ENCODE data around the gene PLCXD1.
"Not testable (repeated sequence)": the region's sequence is repeated elsewhere in the genome, so short reads cannot be mapped to it uniquely, and the experiment has no call there.

Gene PLCXD1
- 11.0 to 12.3 reads per million in 2 donors for total RNA-seq

GRCh38 chrX:281166-281999 is at the start of gene PLCXD1:
PLCXD1 (plus strand) TSS chrX:281381; CDS start chrX:284188, 2,807 bp downstream.
- DNase-seq, result no peak

- DNase-seq, result not testable (repeated sequence)
Measured at GRCh38 chrX:231637-232277, 49.4 kb upstream of the PLCXD1 start.

GRCh38 chrX:232278-232655 is 48.9 kb upstream of the PLCXD1 start:
- not testable (repeated sequence) for DNase-seq

GRCh38 chrX:236201-236600 is 45.0 kb upstream of the PLCXD1 start:
- not testable (repeated sequence) for DNase-seq

GRCh38 chrX:250965-251364 is 30.2 kb upstream of the PLCXD1 start:
- no peak for DNase-seq

GRCh38 chrX:251396-252243 is 29.6 kb upstream of the PLCXD1 start:
- not testable (repeated sequence) for DNase-seq

GRCh38 chrX:252244-252956 is 28.8 kb upstream of the PLCXD1 start:
- no peak for DNase-seq

GRCh38 chrX:252957-253291 is 28.3 kb upstream of the PLCXD1 start:
- no peak for DNase-seq

GRCh38 chrX:253451-254297 is 27.5 kb upstream of the PLCXD1 start:
- no peak for DNase-seq

- DNase-seq, result no peak
Measured at GRCh38 chrX:254630-255215, 26.5 kb upstream of the PLCXD1 start.

- DNase-seq, result no peak
Measured at GRCh38 chrX:255923-256331, 25.3 kb upstream of the PLCXD1 start.

- not testable (repeated sequence) for DNase-seq
Measured at GRCh38 chrX:257054-257453, 24.1 kb upstream of the PLCXD1 start.

- DNase-seq, result no peak
Measured at GRCh38 chrX:257681-258289, 23.4 kb upstream of the PLCXD1 start.

GRCh38 chrX:258291-259040 is 22.7 kb upstream of the PLCXD1 start:
- DNase-seq, result no peak

GRCh38 chrX:259692-260355 is 21.4 kb upstream of the PLCXD1 start:
- no peak for DNase-seq

- no peak for DNase-seq
Measured at GRCh38 chrX:261167-261918, 19.8 kb upstream of the PLCXD1 start.

GRCh38 chrX:261919-262352 is 19.2 kb upstream of the PLCXD1 start:
- no peak for DNase-seq

GRCh38 chrX:262381-262909 is 18.7 kb upstream of the PLCXD1 start:
- no peak for DNase-seq

All from T-helper 9 cell (primary cell).